ENCODE measurements around the gene ANKRD45.
"Not testable (repeated sequence)": the region's sequence is repeated elsewhere in the genome, so short reads cannot be mapped to it uniquely, and the experiment has no call there.

ANKRD45 gene

GRCh38 chr1:173596097-173596825, 73.4 kb downstream of the ANKRD45 start:
- Histone ChIP-seq H3K36me3 (ENCODE audit: insufficient read depth, low read length) (no peaks in the 10 kb centered on the region), H3K9me3 (ENCODE audit: low read length) (no peaks in the 10 kb centered on the region), H3K9ac (ENCODE audit: low read length) (no peak overlapping the region), H3K27me3 (ENCODE audit: control insufficient read depth in 1 of 2, insufficient read depth in 2 of 2, low read length in 2 of 2) (no peaks in the 10 kb centered on the region), H3K4me1 (ENCODE audit: insufficient read depth, low read length) (no peaks in the 10 kb centered on the region), H3K4me3 (ENCODE audit: low read depth in 1 of 2, low read length in 2 of 2) (no peak overlapping the region), H3K27ac (ENCODE audit: low read depth, low read length) (no peak overlapping the region)

- not testable (repeated sequence) for H3K4me1 ChIP-seq (ENCODE audit: insufficient read depth, low read length); H3K9ac ChIP-seq (ENCODE audit: low read length); H3K27ac ChIP-seq (ENCODE audit: low read depth, low read length); H3K36me3 ChIP-seq (ENCODE audit: insufficient read depth, low read length); H3K4me3 ChIP-seq (ENCODE audit: low read depth in 1 of 2, low read length in 2 of 2); H3K27me3 ChIP-seq (ENCODE audit: control insufficient read depth in 1 of 2, insufficient read depth in 2 of 2, low read length in 2 of 2); H3K9me3 ChIP-seq (ENCODE audit: low read length)
These were observed 78.5 kb downstream of the ANKRD45 start for GRCh38 chr1:173591138-173591537.

- Histone ChIP-seq H3K9ac (ENCODE audit: low read length) (no peak overlapping the region), H3K9me3 (ENCODE audit: low read length) (no peaks in the 10 kb centered on the region), H3K27ac (ENCODE audit: low read depth, low read length) (no peak overlapping the region)
These were observed 79.1 kb downstream of the ANKRD45 start for GRCh38 chr1:173590557-173590956.

DNA sequence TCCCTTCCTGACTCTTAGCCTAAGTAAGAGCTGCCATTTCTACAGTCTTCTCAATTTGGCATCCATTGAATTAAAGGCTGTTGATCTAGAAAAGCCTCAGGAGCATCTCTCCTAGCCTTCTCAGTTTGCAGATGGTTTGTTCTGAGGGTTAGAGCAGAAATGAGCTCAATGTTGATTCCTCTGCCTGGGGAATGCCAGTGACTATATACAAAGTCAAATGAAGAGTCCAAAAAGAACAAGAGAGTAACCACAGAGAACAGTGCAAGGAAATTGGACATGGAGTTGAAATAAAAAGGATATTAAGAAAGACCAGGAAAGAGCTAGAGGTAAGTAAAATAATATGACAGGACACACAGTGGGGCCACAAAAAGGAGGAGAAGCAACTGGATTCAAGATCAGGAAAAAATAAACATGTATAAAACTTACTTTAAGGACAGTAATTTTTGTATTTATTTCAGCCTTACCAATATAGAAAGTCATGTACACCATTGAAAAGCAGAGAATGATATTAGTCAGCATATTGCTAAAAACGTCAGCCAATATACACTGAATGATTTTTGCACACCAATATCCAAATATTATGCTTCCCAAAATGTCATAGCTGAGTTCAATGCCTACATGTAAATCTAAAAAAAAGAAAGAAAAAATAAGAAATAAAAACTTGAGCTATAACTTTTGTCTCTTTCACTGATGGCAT, 88.1 kb downstream of the ANKRD45 start:
- Histone ChIP-seq H3K9ac (ENCODE audit: low read length) (no peak overlapping the region), H3K27me3 (ENCODE audit: control insufficient read depth in 1 of 2, insufficient read depth in 2 of 2, low read length in 2 of 2) (no peaks in the 10 kb centered on the region), H3K4me3 (ENCODE audit: low read depth in 1 of 2, low read length in 2 of 2) (no peak overlapping the region), H3K9me3 (ENCODE audit: low read length) (no peaks in the 10 kb centered on the region), H3K36me3 (ENCODE audit: insufficient read depth, low read length) (no peaks in the 10 kb centered on the region), H3K4me1 (ENCODE audit: insufficient read depth, low read length) (no peaks in the 10 kb centered on the region), H3K27ac (ENCODE audit: low read depth, low read length) (no peak overlapping the region)

More at GRCh38 chr1:173590557-173590956, 79.1 kb downstream of the ANKRD45 start:
- Histone ChIP-seq H3K27me3 (ENCODE audit: control insufficient read depth in 1 of 2, insufficient read depth in 2 of 2, low read length in 2 of 2) (no peaks in the 10 kb centered on the region), H3K36me3 (ENCODE audit: insufficient read depth, low read length) (no peaks in the 10 kb centered on the region), H3K4me3 (ENCODE audit: low read depth in 1 of 2, low read length in 2 of 2) (no peak overlapping the region), H3K4me1 (ENCODE audit: insufficient read depth, low read length) (no peaks in the 10 kb centered on the region)

- no peaks in the 10 kb centered on the region for H3K36me3 ChIP-seq (ENCODE audit: insufficient read depth, low read length)
- H3K27ac ChIP-seq (ENCODE audit: low read depth, low read length): no peak overlapping the region
- no peak overlapping the region for H3K4me3 ChIP-seq (ENCODE audit: low read depth in 1 of 2, low read length in 2 of 2)
- H3K9me3 ChIP-seq (ENCODE audit: low read length): no peaks in the 10 kb centered on the region
- no peaks in the 10 kb centered on the region for H3K4me1 ChIP-seq (ENCODE audit: insufficient read depth, low read length)
- H3K27me3 ChIP-seq (ENCODE audit: control insufficient read depth in 1 of 2, insufficient read depth in 2 of 2, low read length in 2 of 2): no peaks in the 10 kb centered on the region
- no peak overlapping the region for H3K9ac ChIP-seq (ENCODE audit: low read length)
These were observed 89.0 kb downstream of the ANKRD45 start for GRCh38 chr1:173580658-173581057.

- Histone ChIP-seq H3K4me3 (ENCODE audit: low read depth in 1 of 2, low read length in 2 of 2) (no peak overlapping the region), H3K36me3 (ENCODE audit: insufficient read depth, low read length) (no peaks in the 10 kb centered on the region), H3K9me3 (ENCODE audit: low read length) (no peaks in the 10 kb centered on the region), H3K27me3 (ENCODE audit: control insufficient read depth in 1 of 2, insufficient read depth in 2 of 2, low read length in 2 of 2) (no peaks in the 10 kb centered on the region), H3K4me1 (ENCODE audit: insufficient read depth, low read length) (no peaks in the 10 kb centered on the region), H3K9ac (ENCODE audit: low read length) (no peak overlapping the region), H3K27ac (ENCODE audit: low read depth, low read length) (no peak overlapping the region)
These were observed 89.6 kb downstream of the ANKRD45 start for GRCh38 chr1:173580071-173580470.

DNA sequence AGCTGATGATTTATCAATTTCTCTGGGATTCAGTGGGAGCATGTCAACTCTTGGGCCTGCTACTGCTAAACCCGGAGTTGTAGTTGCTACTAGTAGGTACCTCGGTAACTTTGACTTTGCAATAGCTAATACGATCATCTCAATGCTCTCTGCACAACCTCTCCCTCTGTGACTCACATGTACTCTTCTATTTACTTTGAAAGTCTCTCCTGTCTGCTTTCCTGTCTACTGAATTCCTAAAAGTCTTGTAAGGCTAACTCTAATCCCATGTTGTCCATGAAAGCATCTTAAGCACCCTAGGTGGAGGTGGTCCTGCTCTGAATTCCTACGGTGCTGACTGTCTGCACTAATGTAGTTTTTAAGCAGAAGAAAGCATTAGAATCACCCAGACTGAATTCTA, 96.1 kb downstream of the ANKRD45 start:
- Histone ChIP-seq H3K9ac (ENCODE audit: low read length) (no peak overlapping the region), H3K36me3 (ENCODE audit: insufficient read depth, low read length) (no peaks in the 10 kb centered on the region), H3K4me3 (ENCODE audit: low read depth in 1 of 2, low read length in 2 of 2) (no peak overlapping the region), H3K4me1 (ENCODE audit: insufficient read depth, low read length) (no peaks in the 10 kb centered on the region), H3K9me3 (ENCODE audit: low read length) (no peaks in the 10 kb centered on the region), H3K27ac (ENCODE audit: low read depth, low read length) (no peak overlapping the region), H3K27me3 (ENCODE audit: control insufficient read depth in 1 of 2, insufficient read depth in 2 of 2, low read length in 2 of 2) (no peaks in the 10 kb centered on the region)

DNA sequence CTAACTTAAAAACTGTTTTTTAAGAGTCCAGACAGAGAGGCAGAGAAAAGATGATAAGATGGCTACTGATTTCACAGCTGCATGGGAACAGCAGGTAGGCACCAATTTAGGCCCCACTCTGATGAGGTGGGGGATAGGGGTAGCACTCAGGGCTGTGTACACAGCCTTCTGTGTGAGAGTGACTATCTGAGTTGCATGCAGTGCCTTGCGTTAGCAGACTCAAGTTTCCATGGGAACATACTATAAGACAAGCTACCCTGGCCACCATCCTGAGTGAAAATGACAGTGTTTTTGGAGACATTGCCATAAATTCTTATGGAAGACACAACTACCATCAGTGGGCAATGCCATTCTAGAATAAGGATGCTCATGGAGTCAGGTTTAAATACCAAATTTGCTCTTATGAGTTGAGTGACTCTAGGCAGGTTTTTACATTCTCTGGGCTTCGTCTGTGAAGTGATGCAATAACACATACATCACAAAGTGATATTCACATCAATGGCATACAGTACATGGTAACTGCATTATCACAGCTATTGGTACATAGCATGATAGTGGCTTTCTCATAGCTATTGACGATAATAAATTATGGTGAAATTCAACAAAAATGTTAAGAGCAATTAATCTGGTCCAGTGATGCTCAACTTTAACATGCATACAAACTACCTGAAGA, 97.3 kb downstream of the ANKRD45 start:
- Histone ChIP-seq H3K27ac (ENCODE audit: low read depth, low read length) (no peak overlapping the region), H3K4me3 (ENCODE audit: low read depth in 1 of 2, low read length in 2 of 2) (no peak overlapping the region), H3K27me3 (ENCODE audit: control insufficient read depth in 1 of 2, insufficient read depth in 2 of 2, low read length in 2 of 2) (no peaks in the 10 kb centered on the region), H3K9ac (ENCODE audit: low read length) (no peak overlapping the region), H3K36me3 (ENCODE audit: insufficient read depth, low read length) (no peaks in the 10 kb centered on the region), H3K9me3 (ENCODE audit: low read length) (no peaks in the 10 kb centered on the region), H3K4me1 (ENCODE audit: insufficient read depth, low read length) (no peaks in the 10 kb centered on the region)

GRCh38 chr1:173570370-173571007, 99.2 kb downstream of the ANKRD45 start:
- H3K27ac ChIP-seq (ENCODE audit: low read depth, low read length): no peak overlapping the region
- no peaks in the 10 kb centered on the region for H3K27me3 ChIP-seq (ENCODE audit: control insufficient read depth in 1 of 2, insufficient read depth in 2 of 2, low read length in 2 of 2)
- H3K4me1 ChIP-seq (ENCODE audit: insufficient read depth, low read length): no peaks in the 10 kb centered on the region
- H3K9me3 ChIP-seq (ENCODE audit: low read length): no peaks in the 10 kb centered on the region
- no peaks in the 10 kb centered on the region for H3K36me3 ChIP-seq (ENCODE audit: insufficient read depth, low read length)
- H3K4me3 ChIP-seq (ENCODE audit: low read depth in 1 of 2, low read length in 2 of 2): no peak overlapping the region
- H3K9ac ChIP-seq (ENCODE audit: low read length): no peak overlapping the region

GRCh38 chr1:173568483-173568882, 101.2 kb downstream of the ANKRD45 start:
- Histone ChIP-seq H3K27me3 (ENCODE audit: control insufficient read depth in 1 of 2, insufficient read depth in 2 of 2, low read length in 2 of 2) (no peaks in the 10 kb centered on the region), H3K36me3 (ENCODE audit: insufficient read depth, low read length) (no peaks in the 10 kb centered on the region), H3K4me1 (ENCODE audit: insufficient read depth, low read length) (no peaks in the 10 kb centered on the region), H3K9ac (ENCODE audit: low read length) (no peak overlapping the region), H3K27ac (ENCODE audit: low read depth, low read length) (no peak overlapping the region), H3K4me3 (ENCODE audit: low read depth in 1 of 2, low read length in 2 of 2) (no peak overlapping the region), H3K9me3 (ENCODE audit: low read length) (no peaks in the 10 kb centered on the region)

- H3K27me3 ChIP-seq (ENCODE audit: control insufficient read depth in 1 of 2, insufficient read depth in 2 of 2, low read length in 2 of 2); H3K4me3 ChIP-seq (ENCODE audit: low read depth in 1 of 2, low read length in 2 of 2); H3K4me1 ChIP-seq (ENCODE audit: insufficient read depth, low read length); H3K27ac ChIP-seq (ENCODE audit: low read depth, low read length); H3K9ac ChIP-seq (ENCODE audit: low read length); H3K36me3 ChIP-seq (ENCODE audit: insufficient read depth, low read length); H3K9me3 ChIP-seq (ENCODE audit: low read length): not testable (repeated sequence)
These were observed 105.8 kb downstream of the ANKRD45 start for GRCh38 chr1:173563846-173564245.
